Caco-2 (cell line): ENCODE results near the gene KRT16. TPM values are rescaled to one million over a fixed set of nuclear protein-coding genes. Genes with fewer than 3 reads are reported as not detected.
"Not testable (repeated sequence)": the region's sequence is repeated elsewhere in the genome, so short reads cannot be mapped to it uniquely, and the experiment has no call there.

Experiments
- BruUV-seq: library from RNA; stranded (reverse); fragments of 400-500 nt; replicated peaks from 2 replicates; lab custom pipeline; 2021; lab: Mats Ljungman, UMichigan
- CTCF ChIA-PET: fragments of 300-600 bp; sonication (Branson Sonifier 250); formaldehyde crosslinking; loops from one replicate; lab custom pipeline; 2022; ENCODE audit warnings: antibody characterized with exemption; lab: Charles Lee
- POLR2A ChIA-PET: fragments of 300-600 bp; sonication (Branson Sonifier 250); formaldehyde crosslinking; loops from one replicate; lab custom pipeline; 2022; ENCODE audit warnings: antibody characterized with exemption; lab: Charles Lee
- DNase-seq, 2 experiments: peaks; one replicate each; pipeline versions ENCODE4 v3.0.0 to v3.0.0-alpha.2; 2020 to 2022
- H3K27me3 ChIP-seq: replicated peaks from 2 replicates; pipeline ENCODE4 v1.6.0; 2011; ENCODE audit warnings: low read length; ENCODE audit not compliant: control insufficient read depth, insufficient read depth
- H3K36me3 ChIP-seq: 2 replicates; pipeline ENCODE4 v1.5.1; 2011; ENCODE audit warnings: low read length; ENCODE audit not compliant: control insufficient read depth, insufficient read depth
- H3K4me1 ChIP-seq: fragments of 250-450 bp; sonication (Bioruptor Pico); 2 replicates; pipeline ENCODE4 v1.5.1; 2020; ENCODE audit warnings: mild to moderate bottlenecking
- H3K4me3 ChIP-seq: 2 replicates; pipeline ENCODE4 v1.5.1; 2011; ENCODE audit warnings: low read depth, mild to moderate bottlenecking, control low read depth, low read length
- H3K9me3 ChIP-seq: fragments of 250-450 bp; sonication (Bioruptor Pico); 2 replicates; pipeline ENCODE4 v1.5.1; 2020; ENCODE audit warnings: mild to moderate bottlenecking, moderate library complexity
- H3K27ac Mint-ChIP-seq: one replicate; pipeline ENCODE4 v1.8.0; 2022; ENCODE audit warnings: mixed read lengths; ENCODE audit not compliant: unreplicated experiment
- H3K27me3 Mint-ChIP-seq: one replicate; pipeline ENCODE4 v1.8.0; 2022; ENCODE audit warnings: mixed read lengths; ENCODE audit not compliant: insufficient read depth, unreplicated experiment
- H3K36me3 Mint-ChIP-seq: one replicate; pipeline ENCODE4 v1.8.0; 2022; ENCODE audit warnings: mild to moderate bottlenecking, mixed read lengths; ENCODE audit not compliant: insufficient read depth, unreplicated experiment
- H3K4me1 Mint-ChIP-seq: one replicate; pipeline ENCODE4 v1.8.0; 2022; ENCODE audit warnings: low read depth, mixed read lengths; ENCODE audit not compliant: unreplicated experiment
- H3K4me3 Mint-ChIP-seq: one replicate; pipeline ENCODE4 v1.8.0; 2022; ENCODE audit warnings: mild to moderate bottlenecking, moderate library complexity, mixed read lengths; ENCODE audit not compliant: unreplicated experiment
- H3K9me3 Mint-ChIP-seq: one replicate; pipeline ENCODE4 v1.8.0; 2022; ENCODE audit warnings: mixed read lengths; ENCODE audit not compliant: unreplicated experiment
- CTCF ChIP-seq, 2 experiments: fragments of 200-600 bp in 1 of 2; IDR thresholded peaks; 1 replicate in 1 of 2; 2 replicates in 1 of 2; pipeline versions ENCODE4 v1.5.1 to v1.8.0; 2011 to 2022; ENCODE audit warnings: antibody characterized with exemption in 1 of 2, control low read depth in 1 of 2, inconsistent platforms in 1 of 2, low read depth in 1 of 2, low read length in 1 of 2, mild to moderate bottlenecking in 1 of 2, moderate library complexity in 1 of 2; ENCODE audit not compliant: insufficient read depth in 1 of 2, severe bottlenecking in 1 of 2, unreplicated experiment in 1 of 2
- intact Hi-C: fragments of 100-400 bp; cut with micrococcal nuclease; formaldehyde crosslinking; loops from one replicate; pipeline ENCODE4 v1.10.0; 2022; ENCODE audit not compliant: unreplicated experiment
- total RNA-seq: library from RNA; stranded (reverse); gene quantifications from 2 replicates; pipeline ENCODE4 v1.2.3, GENCODE V29; 2022

The KRT16 gene
- total RNA-seq, 1 experiment from 2014 or later, result not detected

DNA sequence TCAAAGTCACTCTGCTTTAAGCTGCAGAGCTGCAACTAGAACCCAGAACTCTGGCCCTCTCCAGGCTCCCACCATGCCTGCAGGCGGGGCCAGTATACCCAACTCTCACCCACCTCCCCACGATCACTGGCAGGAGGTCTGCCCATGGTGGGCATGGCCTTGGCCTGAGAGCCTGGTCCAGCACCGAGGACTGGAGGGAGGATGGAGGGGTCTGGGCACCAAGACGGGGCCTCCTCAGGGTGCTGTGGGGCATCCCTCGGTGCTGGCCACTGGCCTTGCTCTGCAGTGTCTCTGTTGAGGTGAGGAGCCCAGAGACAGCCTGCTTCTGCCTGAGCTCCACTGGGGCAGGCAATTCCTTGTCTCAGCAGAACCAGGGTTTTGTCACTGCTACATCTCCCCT, 1.5 kb upstream of the KRT16 start:
- Histone ChIP-seq H3K27me3 (no peaks in the 10 kb centered on the region), H3K9me3 (no peaks in the 10 kb centered on the region), H3K4me3 (no peak overlapping the region), H3K36me3 (no peaks in the 10 kb centered on the region), H3K4me1 (no peaks in the 10 kb centered on the region)
- H3K4me1 Mint-ChIP-seq, result peaks cover 8% of the 10 kb centered on the region
- BruUV-seq, result no TSS peak
- no peak for DNase-seq
- no peaks in the 10 kb centered on the region for H3K9me3 Mint-ChIP-seq
- intact Hi-C loops, result no loop called here
- CTCF ChIA-PET, result interaction anchor here (0.5 to 1.2 kb wide), 3 partner anchors 52 to 273 kb away, joined by 3 to 4 read pairs (median 3); no protein-coding TSS in a partner anchor
- H3K4me3 Mint-ChIP-seq, result no peak overlapping the region
- no peak for TF ChIP-seq CTCF (IDR thresholded peaks at IDR 0.05; ENCODE audit: insufficient read depth in 1 of 2, low read depth in 1 of 2, low read length in 1 of 2, severe bottlenecking in 1 of 2, unreplicated experiment in 1 of 2)
- no peaks in the 10 kb centered on the region for H3K36me3 Mint-ChIP-seq
- H3K27me3 Mint-ChIP-seq, result peaks cover 3% of the 10 kb centered on the region
- POLR2A ChIA-PET, result no interaction called here
- H3K27ac Mint-ChIP-seq, result no peak overlapping the region

DNA sequence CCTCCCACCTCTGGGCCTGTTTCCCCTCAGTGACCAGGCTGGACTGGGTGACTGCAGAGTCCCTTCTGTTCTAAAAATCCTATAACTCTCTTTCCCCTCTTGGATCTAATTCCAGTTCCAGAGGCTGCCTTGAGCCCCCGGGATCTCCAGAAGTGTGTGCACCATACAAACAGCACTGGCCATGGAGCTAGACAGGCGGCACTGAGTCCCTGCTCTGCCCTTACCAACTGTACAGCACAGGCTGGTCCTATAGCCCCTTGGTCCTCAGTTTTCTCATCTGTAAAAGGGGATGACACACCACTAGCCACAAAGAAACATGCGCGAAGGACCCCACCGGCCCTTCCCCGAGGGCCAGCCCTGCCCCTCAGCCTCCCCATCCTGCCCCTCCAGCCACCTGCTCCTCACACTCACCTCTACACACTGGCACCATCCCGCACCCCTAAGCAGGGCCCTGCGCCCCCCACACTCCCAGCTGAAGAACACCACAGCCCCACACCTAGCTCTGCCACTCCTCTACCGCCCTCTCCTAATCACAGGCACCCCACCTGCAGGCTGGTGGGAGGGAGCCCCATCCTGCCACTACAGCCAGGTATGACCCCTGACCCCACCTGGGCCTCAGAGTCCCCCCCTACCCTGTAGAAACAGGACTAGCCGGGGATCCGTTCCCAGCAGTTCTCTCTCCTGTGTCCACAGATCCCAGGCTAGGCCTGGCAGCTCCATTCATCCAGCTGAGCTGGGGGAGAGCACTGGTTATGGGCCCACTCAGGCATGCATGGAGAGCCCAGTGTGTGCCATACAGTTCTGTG, 913 bp upstream of the KRT16 start:
- Mint-ChIP-seq H3K4me1 (peaks cover 8% of the 10 kb centered on the region), H3K27ac (no peak overlapping the region), H3K36me3 (no peaks in the 10 kb centered on the region), H3K4me3 (no peak overlapping the region), H3K27me3 (peaks cover 8% of the 10 kb centered on the region), H3K9me3 (no peaks in the 10 kb centered on the region)
- no TSS peak for BruUV-seq
- DNase-seq, result no peak
- no peaks in the 10 kb centered on the region for H3K9me3 ChIP-seq
- H3K4me3 ChIP-seq, result no peak overlapping the region
- H3K4me1 ChIP-seq, result no peaks in the 10 kb centered on the region
- no peaks in the 10 kb centered on the region for H3K27me3 ChIP-seq
- no peaks in the 10 kb centered on the region for H3K36me3 ChIP-seq
- no peak for TF ChIP-seq CTCF (IDR thresholded peaks at IDR 0.05; ENCODE audit: insufficient read depth in 1 of 2, low read depth in 1 of 2, low read length in 1 of 2, severe bottlenecking in 1 of 2, unreplicated experiment in 1 of 2)
- CTCF ChIA-PET, result interaction anchor here (0.5 to 1.2 kb wide), 3 partner anchors 52 to 274 kb away, joined by 3 to 4 read pairs (median 3); no protein-coding TSS in a partner anchor
- intact Hi-C loops, result no loop called here
- POLR2A ChIA-PET, result no interaction called here

- CTCF ChIA-PET, result interaction anchor here (0.6 to 1.0 kb wide), 2 partner anchors 62 to 121 kb away, joined by 3 to 4 read pairs; no protein-coding TSS in a partner anchor
- H3K36me3 Mint-ChIP-seq, result no peaks in the 10 kb centered on the region
- POLR2A ChIA-PET, result no interaction called here
- peaks cover 10% of the 10 kb centered on the region for H3K9me3 ChIP-seq
- no peak overlapping the region for H3K4me3 ChIP-seq
- intact Hi-C loops, result no loop called here
- peaks cover 20% of the 10 kb centered on the region for H3K9me3 Mint-ChIP-seq
- no TSS peak for BruUV-seq
- TF ChIP-seq CTCF (IDR thresholded peaks at IDR 0.05; ENCODE audit: insufficient read depth in 1 of 2, low read depth in 1 of 2, low read length in 1 of 2, severe bottlenecking in 1 of 2, unreplicated experiment in 1 of 2), result no peak
- H3K4me3 Mint-ChIP-seq, result no peak overlapping the region
- peaks cover 8% of the 10 kb centered on the region for H3K27me3 Mint-ChIP-seq
- no peaks in the 10 kb centered on the region for H3K36me3 ChIP-seq
- H3K27me3 ChIP-seq, result no peaks in the 10 kb centered on the region
- DNase-seq, result no peak
- H3K4me1 ChIP-seq, result no peaks in the 10 kb centered on the region
- no peak overlapping the region for H3K27ac Mint-ChIP-seq
- H3K4me1 Mint-ChIP-seq, result peaks cover 8% of the 10 kb centered on the region
Observed at GRCh38 chr17:41610965-41611640, 1.5 kb downstream of the KRT16 start.

- CTCF ChIA-PET, result interaction anchor here (1.0 kb wide), 1 partner anchor 61 kb away, joined by 4 read pairs; no protein-coding TSS in a partner anchor
- POLR2A ChIA-PET, H3K27ac Mint-ChIP-seq, H3K4me3 Mint-ChIP-seq, H3K27me3 ChIP-seq, H3K4me1 Mint-ChIP-seq, H3K36me3 ChIP-seq, DNase-seq, H3K27me3 Mint-ChIP-seq, BruUV-seq, H3K36me3 Mint-ChIP-seq, H3K4me3 ChIP-seq, intact Hi-C loops, H3K4me1 ChIP-seq: not testable (repeated sequence)
- peaks cover 26% of the 10 kb centered on the region for H3K9me3 Mint-ChIP-seq
- H3K9me3 ChIP-seq, result peaks cover 10% of the 10 kb centered on the region
Observed at GRCh38 chr17:41610061-41610517, 2.5 kb downstream of the KRT16 start.
